Stimulated activated CD4-positive, alpha-beta T cell treated with anti-CD3 and anti-CD28 coated beads, Interleukin-4, amount 100 ng/mL, for 1 hour (primary cell): ENCODE measurements around the gene TEX52.
"Not testable (repeated sequence)": the region's sequence is repeated elsewhere in the genome, so short reads cannot be mapped to it uniquely, and the experiment has no call there.

Experiments used
- DNase-seq: peaks from one replicate; pipeline ENCODE4 v3.0.0-alpha.2; 2020

Gene TEX52

DNA sequence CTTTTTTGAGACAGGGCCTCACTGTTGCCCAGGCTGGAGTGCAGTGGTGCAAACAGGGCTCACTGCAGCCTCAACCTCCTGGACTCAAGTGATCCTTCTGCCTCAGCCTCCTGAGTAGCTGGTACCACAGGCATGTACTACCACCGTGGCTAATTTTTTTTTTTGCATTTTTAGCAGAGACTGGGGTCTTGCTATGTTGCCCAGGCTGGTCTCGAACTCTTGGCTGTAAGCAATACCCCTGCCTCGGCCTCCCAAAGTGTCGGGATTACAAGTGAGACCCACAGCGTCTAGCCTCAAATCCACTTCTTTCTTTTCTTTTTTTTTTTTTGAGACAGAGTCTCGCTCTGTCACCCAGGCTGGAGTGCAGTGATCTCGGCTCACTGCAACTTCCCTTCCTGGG, 6.6 kb upstream of the TEX52 start:
- not testable (repeated sequence) for DNase-seq

DNA sequence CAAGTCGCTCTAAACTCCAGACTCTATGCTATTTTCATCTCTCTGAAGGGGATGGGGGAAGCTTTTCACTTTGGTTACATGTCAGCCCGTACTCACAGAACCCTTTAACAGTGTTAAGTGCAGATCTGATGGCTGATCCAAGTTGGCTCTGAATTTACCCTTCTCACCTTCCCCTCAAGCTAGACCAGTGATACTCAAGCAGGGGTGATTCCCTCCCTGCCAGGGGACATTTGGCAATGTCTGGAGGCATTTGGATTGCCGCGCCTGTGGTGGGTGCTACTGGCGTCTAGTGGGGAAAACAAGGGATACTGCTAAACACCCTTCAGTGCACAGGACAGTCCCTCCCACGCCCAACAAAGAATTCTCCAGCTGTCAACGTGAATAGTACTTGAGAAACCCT, 6.0 kb upstream of the TEX52 start:
- DNase-seq, result no peak

DNA sequence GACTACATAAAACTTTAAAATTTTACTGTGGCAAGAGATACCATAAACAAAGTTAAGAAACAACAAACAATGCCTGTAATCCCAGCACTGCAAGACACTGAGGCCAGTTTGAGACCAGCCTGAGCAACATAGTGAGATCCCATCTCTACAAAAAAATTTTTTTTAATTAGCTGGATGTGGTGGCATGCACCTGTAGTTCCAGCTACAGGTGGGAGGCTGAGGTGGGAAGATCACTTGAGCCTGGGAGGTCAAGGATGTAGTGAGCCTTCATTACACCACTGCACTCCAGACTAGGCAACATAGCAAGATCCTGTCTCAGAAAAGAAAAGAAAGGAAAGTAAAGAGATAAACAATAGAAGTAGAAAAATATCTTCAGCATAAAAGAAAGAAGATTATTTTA, 3.3 kb upstream of the TEX52 start:
- no peak for DNase-seq

DNA sequence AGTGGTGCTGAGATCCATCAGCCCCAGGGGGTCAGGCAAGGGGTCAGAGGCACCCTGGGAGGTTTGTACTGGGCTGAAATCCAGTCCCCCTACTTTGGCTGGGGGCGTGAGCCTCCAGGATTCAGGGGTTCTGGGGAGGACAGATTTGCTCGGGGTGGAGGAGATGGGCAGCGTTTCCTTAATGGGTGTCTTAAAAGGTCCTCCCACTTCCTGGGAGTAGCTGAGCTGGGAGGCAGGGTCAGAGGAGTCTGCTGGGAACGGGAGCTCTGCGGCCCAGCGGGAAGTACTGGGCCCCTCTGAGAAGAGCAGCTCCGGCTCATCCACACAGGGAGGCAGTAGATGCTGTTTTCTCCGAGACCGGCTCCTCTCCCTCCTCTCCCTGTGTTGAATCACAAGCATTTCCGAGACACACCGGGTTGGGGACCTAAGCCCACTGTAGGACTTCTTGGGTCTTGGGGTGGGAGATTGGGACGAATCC, 2.1 kb upstream of the TEX52 start:
- no peak for DNase-seq

DNA sequence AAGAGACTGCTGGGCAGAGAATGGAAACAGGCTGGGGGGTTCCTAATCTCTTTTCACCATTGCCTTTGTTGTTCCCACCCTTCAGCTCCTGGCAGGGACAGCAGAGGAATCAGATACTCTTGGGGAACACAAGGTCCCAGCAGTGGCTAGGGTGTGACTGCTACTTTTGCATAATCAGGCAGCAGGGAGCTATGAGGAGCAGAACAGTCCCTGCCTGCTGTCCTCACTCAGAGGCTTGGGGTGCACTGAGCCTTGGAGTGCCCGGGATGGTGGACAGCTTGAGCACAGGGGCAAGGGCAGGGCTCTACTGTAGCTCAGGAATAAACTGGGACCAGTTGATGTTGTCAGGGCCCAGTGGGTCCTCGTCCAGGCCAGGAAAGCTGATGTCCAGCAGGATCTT, 1.5 kb upstream of the TEX52 start:
- no peak for DNase-seq

DNA sequence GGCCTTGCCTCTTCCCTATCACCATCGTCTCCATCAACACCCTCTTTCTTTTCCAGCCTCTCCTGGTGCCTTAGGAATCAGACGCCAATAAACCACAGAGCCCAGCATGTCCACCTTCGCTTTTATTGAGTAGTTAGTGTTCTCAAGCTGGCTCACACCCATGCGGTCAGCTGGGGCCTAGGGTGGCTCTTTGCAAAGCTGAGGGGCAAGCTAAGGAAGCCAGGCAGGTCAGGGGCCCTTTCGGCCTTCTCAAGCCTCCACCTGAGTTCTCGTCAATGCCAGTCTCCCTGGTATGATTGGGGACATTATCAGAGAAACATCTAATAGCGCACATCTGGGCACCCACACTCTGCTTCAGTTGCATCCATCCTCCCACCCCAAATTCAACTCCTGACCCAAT, 737 bp upstream of the TEX52 start:
- no peak for DNase-seq

DNA sequence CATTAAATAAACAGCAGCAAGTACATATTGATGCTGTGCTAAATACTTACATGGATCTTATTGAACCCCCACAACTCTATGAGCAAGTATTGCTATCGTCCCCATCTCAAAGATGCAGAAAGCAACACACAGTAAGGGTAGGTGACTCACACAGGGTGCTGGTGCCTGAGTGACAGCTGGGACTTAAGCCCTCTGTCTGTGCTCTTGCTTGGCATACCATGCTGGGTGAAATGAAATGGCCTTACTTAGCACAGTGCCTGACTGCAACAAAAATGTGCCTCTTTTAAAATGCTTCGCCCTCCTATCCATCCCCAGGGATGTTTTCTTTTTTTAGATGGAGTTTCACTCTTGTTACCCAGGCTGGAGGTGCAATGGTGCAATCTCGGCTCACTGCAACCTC, 788 bp downstream of the TEX52 start:
- DNase-seq, result no peak

DNA sequence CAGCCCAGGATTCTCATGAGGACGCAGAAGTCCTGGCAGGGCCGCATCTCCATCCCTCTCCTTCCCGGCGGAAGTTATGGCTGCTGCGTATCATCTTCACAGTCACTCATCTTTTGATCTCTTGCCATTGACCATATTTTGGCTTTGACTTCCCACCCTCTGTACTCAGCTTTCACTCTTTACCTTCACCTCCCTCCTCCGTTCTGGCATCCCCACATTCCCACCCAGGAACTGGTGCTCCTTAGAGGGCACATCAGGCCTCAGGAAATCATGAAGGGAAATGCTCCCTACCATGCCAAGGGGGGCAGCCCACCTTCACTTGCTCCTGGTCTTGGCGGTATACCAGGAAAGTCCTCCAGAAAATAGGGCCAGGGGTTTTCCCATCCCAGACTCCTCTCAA, 1.3 kb downstream of the TEX52 start:
- DNase-seq, result no peak

DNA sequence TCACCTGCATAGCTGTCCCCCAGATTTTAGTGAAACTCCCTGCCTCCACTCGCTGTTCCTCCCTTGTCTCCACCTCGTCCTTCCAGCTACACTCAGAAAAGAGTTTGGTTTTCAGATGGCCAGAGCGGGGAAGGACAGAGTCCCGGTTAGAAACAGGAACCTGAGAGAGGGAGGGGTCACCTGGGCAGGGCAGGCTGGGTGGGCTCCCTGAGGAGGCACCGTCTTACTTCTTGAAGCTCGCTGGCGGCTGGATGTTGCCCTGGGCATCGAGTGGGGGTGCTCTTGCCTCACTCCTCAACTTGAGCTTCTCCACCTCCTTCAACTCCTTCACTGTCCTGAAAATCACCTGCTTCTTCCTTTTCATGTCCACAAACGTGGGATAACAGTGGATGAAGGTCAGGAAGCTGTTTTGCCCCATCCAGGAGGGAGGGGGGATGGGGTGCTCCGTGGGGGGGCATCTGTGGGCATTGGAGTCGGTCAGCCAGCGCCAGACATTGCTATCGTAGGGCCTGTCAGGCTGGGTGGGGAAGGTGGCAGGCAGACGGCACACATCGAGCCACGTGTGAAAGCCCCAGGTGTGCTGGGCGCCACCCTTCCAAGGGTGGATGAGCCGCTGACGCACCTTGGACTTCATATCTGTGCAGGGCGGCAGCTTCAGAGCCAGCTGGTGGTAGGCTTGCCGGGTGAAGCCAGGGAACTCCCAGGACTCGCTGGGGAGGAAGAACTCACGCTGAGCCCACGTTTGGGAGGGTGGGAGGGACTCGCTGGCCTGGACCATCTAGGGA, 2.0 kb downstream of the TEX52 start:
- DNase-seq, result no peak

DNA sequence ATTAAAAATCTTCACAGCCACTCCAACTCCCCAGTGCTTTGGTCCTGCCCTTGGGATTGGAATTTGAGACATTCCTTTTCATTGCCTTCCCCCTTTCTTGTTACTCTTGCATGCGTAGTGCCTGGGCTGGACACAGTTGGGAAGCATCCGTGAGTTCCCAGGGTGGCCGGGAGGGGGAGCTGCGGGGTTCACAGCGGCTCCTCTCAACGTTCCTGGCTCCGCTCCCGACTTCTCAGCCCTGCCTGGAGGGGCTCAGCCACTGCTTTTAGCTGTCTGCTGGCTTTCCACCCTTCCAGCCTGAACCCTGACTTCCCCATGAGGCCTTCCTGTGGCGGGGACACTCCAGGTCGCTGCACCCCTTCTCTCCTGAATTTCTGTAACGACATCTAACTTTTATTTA, 3.2 kb downstream of the TEX52 start:
- peak; percentile 59 for DNase-seq

DNA sequence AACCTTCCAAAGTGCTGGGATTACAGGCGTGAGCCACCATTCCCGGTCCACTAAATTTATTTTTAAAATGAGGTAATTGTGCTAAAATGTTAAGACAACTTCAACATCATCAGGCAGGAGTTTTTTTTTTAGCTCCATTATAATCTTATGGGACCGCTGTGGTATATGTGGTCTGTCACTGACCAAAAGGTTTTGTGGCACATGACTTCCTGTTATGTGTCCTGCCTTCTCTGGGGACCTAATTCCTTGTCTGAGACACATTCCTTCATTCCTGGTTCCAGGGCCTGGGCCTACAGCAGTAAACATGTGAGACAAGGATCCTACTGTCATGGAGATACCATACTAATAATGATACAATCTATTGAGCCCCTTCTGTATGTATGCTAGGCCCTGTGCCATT, 4.9 kb downstream of the TEX52 start:
- no peak for DNase-seq

DNA sequence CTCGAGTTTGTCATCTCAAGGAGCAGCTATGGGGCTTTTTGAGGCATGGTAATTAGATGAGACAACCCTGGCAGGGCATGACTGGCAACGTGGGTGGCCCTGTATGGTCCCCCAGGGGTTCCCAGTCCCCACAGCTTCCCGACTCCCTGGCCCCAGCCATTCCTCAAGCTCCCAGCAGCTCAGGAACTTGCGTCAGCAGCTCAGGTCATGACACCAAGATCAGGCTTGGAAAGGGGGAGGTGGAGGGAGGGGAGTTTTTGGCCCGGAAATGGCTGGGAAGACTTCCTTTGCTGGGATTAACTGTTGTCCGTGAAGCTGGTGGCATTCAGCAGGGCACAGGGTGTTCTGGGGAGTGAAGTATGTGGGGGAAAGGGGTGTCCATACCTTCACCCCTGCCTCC, 11.6 kb downstream of the TEX52 start:
- DNase-seq, result no peak

DNA sequence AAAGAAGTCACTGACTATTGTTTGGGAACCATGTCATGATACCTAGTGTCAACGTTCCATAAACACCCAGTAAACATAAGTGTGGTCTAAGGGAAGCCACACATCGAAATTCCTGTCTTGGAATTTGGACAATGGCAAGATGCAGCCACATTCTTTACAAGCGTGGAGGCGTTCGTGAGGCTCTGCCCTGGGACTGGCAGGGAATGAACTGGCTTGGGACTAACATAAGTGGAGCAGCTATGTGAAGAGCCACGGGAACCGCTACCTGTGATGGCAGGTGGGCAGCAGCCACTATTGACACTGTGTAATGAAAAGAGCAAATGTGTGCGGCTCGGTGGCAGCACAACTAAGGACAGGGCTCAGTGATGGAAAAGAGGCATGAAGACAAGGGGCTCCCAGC, 12.1 kb downstream of the TEX52 start:
- DNase-seq, result no peak

DNA sequence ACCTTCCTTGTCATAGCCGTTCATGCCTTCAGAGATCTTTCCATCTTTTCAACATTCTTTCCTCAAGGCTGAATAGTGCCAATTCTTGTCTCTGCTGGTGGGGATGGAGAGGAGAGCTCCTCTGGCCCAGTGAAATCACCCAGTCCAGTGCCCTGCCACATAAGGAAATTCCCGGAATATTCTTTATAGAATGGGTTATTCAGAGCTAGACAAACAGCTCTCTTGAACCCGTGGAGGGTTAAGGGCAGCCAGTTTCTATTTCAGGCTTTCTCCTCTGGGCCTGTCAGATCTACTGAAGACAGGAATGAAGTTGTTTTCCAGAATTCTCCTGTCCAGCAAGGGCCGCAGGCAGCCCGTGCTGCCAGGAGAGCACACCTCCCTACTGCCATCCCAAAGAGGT, 13.9 kb downstream of the TEX52 start:
- no peak for DNase-seq

DNA sequence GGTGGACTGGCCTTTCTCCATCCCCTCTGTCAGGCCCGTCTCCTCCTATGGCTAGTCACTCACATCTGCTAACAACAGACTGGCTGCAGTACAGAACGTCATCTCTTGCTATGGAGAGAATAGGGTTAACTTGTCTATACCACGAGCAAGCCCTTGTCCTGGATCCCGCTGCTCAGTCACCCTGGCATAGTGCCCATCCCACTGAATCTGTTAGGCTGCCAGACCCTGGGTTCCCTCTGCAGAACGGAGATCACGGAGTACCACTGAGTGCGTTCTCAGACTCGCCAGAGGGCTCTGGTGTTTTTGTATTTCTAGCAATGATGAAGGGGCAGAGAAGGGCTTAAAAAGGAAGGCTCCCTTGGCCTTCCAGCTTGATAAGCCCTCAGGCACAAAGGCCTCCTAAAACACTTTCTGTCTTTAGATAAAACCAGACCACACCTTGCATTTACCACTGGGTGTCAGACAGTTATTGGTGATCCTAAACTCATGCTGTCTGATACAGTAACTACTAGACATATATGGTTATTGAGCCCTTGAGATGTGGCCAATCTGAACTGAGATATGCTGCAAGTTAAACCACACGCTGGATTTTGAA, 15.7 kb downstream of the TEX52 start:
- DNase-seq, result no peak

DNA sequence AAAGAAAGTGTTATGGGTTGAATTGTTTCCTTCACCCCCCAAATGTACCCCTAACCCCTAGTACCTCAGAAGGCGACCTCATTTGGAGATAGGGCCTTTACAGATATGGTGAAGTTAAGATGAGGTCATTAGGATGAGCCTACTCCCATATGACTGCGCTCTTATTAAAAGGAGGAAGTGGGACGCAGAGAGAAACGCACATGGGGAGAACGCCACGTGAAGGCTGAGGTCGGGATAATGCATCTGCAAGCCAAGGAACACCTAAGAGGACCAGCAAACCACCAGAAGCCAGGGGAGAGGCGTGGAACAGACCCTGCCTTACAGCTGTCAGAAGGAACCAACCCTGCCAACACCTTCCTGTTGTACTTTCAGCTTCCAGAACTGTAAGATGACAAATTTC, 20.3 kb downstream of the TEX52 start:
- DNase-seq, result no peak

DNA sequence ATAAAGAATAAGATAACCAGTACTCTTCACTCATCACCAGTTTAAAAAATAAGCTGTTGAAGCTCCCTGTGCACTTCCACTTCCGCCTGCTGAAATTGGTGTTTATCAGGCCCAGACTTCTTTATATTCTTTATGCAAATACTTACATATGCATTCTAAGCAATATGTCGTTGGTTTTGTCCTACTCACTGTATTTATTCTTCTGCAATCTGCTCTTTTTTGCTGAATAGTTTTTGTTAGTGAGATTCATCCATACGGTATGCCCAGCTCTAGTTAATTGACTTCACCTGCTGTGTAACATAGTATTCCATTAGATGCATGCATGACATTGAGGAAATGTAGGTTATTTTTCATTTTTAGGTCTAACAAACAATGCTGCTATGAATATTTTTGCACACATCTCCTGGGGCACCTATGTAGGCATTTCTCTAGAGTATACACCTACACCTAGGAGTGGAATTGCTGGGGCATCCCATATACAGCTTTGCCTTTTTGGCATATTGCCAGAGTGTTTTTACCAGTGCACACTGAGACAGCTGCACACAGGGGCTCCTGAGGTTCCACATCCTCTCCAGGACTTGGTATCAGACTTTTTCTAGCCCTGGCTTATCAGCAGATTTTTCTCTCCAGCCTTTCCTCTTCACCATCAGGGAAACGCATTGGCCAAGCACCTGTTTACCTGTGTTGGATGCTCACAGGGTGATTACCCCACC, 21.0 kb downstream of the TEX52 start:
- DNase-seq, result no peak

DNA sequence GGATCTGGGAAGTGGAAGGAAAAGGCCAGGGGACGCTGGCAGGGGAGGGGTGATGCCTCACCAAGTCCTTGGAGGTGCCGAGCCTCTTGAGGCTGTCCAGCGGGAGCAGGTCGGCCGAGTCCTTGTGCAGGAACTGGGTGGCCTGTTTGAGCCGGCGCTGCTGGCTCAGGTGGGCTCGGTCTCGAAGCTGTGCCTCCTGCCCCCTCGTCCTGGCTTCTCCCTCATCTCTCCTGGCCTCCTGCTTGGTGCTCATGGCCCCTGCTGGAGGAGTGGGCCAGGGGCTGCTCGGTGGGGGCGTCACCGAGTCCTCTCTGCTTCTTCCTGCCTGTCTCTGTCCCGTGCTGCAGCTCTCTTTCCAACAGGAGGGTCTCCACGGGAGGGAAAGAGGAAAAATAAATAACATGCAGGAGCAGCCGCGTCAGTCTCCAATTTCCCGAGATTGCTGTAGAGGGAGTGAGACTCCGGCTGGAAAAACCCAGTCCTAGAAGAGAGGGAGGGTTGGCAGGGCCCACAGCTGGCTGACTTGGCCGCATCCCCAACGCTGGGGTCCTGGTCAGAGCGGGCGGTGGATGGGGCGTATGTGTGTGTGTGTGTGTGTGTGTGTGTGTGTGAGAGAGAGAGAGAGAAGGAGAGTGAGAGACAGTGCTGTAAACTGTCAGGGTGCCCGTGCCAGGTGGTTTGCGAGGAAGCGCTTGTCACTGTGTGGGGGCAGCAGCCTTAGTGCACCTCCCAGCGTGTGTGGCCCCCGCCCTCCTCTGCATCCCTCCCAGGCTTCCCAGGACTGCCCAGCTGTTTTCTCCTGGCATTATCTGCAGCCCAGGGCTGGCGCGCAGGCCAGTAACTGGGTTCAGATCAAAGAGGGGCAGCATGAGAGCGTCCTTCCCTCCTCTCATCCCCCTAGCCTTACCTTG, 22.0 kb downstream of the TEX52 start, which contains the start of gene NRIP2:
Gene NRIP2 (minus strand): TSS at position 455 of the 911 bp plus-strand sequence. CDS start 52 bp downstream, at position 403.
- DNase-seq, result no peak

DNA sequence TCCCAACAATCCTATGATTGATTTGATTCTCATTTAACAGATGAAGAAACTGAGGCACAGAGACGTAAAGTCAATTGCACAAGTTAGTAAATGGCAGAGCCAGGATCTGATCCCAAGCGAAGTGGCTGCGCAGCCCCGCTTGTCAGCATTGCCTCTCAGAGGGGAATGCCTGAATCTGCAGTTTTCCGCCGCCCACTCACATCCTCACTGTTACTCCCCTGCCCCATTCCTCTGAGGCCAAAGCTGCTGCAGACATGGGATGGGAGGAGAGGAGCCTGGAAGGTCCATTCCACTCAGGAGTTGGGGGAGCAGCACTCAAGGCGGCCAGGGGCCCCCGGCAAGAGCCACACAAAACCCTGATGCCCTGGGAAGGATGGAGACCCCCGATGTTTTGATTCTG, 23.0 kb downstream of the TEX52 start:
- no peak for DNase-seq

DNA sequence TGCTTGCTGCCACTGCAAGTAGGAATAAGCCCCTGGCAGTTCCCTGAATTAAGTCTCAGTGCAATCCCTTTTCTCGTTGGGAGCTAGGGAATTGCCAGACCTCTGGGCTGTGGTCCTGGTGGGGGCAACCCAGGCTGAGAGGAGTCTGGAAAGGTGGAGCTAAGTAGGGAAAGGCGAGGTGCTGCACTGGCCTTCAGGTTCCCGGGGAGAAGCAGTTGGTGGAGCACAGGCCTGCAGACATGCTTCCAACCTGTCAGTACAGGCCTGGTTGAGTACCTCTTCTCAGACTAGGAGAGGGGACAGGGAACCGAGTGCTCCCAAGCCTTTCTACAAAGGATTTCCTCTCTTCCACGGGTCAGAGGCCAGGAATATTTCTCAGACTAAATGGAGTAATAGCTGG, 23.5 kb downstream of the TEX52 start:
- no peak for DNase-seq

DNA sequence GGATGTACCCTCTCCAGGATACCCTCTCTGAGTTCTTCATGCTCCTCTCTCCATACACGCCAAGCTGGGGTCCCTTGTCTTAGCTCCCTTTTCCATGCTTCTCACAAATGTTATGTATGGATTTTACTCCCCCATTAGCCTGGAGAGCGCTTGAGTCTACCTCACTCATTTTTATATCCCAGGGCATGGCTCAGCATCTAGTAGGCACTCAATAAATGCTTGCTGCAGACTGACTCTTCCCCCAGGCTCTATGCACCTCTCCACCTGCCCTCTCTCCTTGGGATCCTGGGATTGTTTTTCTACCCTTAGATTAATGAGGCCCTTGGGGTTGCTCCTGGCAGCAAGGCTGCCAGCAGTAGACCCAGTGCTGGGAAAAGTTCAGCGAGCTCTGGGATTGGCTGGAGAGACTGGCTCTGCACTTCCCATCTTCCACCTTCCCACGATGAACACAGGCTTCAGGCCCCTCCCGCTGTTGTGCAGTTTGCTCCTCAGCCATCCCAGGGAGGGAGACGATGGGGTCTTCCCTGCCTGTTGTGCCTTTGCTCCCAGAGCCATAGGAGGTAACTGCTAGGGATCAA, 24.2 kb downstream of the TEX52 start:
- no peak for DNase-seq

DNA sequence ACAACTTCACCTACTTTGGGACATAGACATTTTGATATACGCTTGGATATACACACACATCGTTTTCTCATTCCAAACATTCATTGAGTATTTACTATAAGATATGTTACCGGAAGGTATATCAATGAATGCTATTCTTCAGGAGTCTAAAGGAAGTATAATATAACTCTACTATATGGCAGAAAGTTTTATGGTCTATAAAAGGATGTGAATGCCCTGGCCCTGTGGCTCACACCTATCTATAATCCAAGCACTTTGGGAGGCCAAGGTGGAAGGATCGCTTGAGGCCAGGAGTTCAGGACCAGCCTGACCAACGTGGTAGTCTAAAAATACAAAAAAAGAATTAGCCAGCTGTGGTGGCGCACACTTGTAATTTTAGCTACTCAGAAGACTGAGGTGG, 27.6 kb downstream of the TEX52 start:
- no peak for DNase-seq
